ENCODE results near the gene SLIT3. TPM values are rescaled to one million over a fixed set of nuclear protein-coding genes. Genes with fewer than 3 reads are reported as not detected.

SLIT3 gene
- total RNA-seq, 4 donors from 2014 or later, result 0.72 to 37.4 (median 5.3) TPM

DNA sequence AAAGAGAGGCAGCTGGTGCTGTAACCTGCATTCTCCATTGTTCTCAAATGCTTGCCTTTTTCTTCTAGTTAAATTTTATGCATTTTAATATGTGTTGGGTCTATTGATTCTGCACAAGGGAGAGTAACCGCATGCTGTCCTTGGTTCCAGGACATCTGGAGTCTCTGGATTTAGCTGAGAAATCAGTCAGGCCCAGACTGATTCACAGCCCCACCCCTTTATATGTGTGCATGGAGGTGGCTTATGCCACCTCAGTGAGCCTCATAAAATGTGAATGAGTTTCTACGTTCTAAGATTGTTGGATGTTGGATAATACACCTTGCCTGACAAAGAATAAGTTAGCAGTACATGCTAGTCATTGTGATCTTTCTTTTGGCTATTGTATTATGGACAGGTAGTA, 611.7 kb downstream of the SLIT3 start:
- H3K9me3 ChIP-seq, result no peaks in the 10 kb centered on the region
- no peaks in the 10 kb centered on the region for H3K4me1 ChIP-seq
- H3K36me3 ChIP-seq, result peaks cover 0 to 6% (median 0%) of the 10 kb centered on the region in 3 donors
- 84 to 96% methylated on average over 2 of the region's 2 CpGs for WGBS, 2 donors
- H3K4me3 ChIP-seq, result no peak overlapping the region
- no peak for DNase-seq
- intact Hi-C loops (cut with DNase I), result no loop called here
- H3K27me3 ChIP-seq, result peaks cover 0 to 36% (median 0%) of the 10 kb centered on the region in 4 donors
- TF ChIP-seq POLR2A (IDR thresholded peaks at IDR 0.05) (no peak), CTCF (IDR thresholded peaks at IDR 0.05) (no peak)
- no peak overlapping the region for H3K27ac ChIP-seq

DNA sequence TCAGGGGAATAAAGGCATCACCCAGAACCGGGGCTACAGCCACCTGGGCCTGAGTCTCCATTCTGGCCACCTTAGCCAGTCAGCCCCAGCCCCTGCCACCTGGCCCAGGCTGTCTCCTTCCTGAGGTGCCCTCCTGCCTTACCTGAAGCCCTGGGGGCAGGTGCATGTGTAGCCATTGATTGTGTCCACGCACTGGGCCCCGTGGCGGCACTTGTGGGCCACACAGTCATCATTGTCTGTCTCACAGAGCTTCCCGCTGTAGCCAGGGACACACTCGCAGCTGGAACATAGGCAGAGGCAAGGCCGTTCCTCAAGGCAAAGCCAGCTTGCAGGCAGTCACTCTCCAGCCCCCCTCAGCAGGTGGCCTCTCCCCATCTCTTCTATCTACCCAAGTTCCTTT, 614.1 kb downstream of the SLIT3 start:
- Histone ChIP-seq H3K27ac (no peak overlapping the region), H3K4me1 (peaks cover 0 to 9% (median 0%) of the 10 kb centered on the region in 3 donors), H3K4me3 (no peak overlapping the region), H3K9me3 (no peaks in the 10 kb centered on the region), H3K36me3 (peaks cover 0 to 6% (median 0%) of the 10 kb centered on the region in 3 donors), H3K27me3 (peaks cover 0 to 14% (median 0%) of the 10 kb centered on the region in 4 donors)
- DNase-seq, result no peak
- TF ChIP-seq POLR2A (IDR thresholded peaks at IDR 0.05), result no peak
- TF ChIP-seq CTCF (IDR thresholded peaks at IDR 0.05), result no peak
- intact Hi-C loops (cut with DNase I), result no loop called here
- 98 to 100% methylated on average over 2 to 5 of the region's 7 CpGs for WGBS, 2 donors

- Histone ChIP-seq H3K27ac (no peak overlapping the region), H3K36me3 (peaks cover 0 to 6% (median 0%) of the 10 kb centered on the region in 3 donors), H3K4me3 (no peak overlapping the region), H3K4me1 (peaks cover 0 to 17% (median 0%) of the 10 kb centered on the region in 3 donors), H3K9me3 (no peaks in the 10 kb centered on the region), H3K27me3 (peaks cover 0 to 7% (median 0%) of the 10 kb centered on the region in 4 donors)
- WGBS, 2 donors, result 91% methylated on average over 8 of the region's 13 CpGs; no CpG with 5 or more reads in 1 of the 2 donors
- TF ChIP-seq CTCF (IDR thresholded peaks at IDR 0.05), result no peak
- TF ChIP-seq POLR2A (IDR thresholded peaks at IDR 0.05), result no peak
- intact Hi-C loops (cut with DNase I), result no loop called here
- DNase-seq, result no peak
Observed at GRCh38 chr5:168685566-168685965, 615.4 kb downstream of the SLIT3 start.

DNA sequence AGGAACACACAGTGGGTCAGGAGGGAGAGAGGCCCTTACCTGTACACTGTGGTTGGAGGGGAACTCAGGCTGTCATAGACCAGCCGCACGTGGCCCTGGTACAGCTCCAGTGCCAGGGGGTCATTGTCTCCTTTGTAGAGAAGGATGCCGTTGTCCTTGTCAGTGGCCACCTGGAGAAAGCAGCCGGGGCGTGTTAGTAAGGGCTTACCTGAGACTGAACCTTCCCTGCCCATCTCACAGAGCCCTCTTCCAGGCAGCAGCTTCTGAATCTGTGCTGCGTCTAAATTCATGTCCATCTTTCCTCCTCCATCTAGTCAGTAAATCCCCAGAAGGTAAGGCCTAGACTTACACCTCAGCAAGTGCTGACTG, 617.0 kb downstream of the SLIT3 start:
- no peak for TF ChIP-seq CTCF (IDR thresholded peaks at IDR 0.05)
- TF ChIP-seq POLR2A (IDR thresholded peaks at IDR 0.05), result no peak
- H3K4me1 ChIP-seq, result peaks cover 0 to 22% (median 0%) of the 10 kb centered on the region in 3 donors
- no peak overlapping the region for H3K4me3 ChIP-seq
- DNase-seq, result no peak
- H3K36me3 ChIP-seq, result peaks cover 0 to 6% (median 0%) of the 10 kb centered on the region in 3 donors
- H3K9me3 ChIP-seq, result no peaks in the 10 kb centered on the region
- no peak overlapping the region for H3K27ac ChIP-seq
- H3K27me3 ChIP-seq, result peaks cover 0 to 7% (median 0%) of the 10 kb centered on the region in 4 donors
- intact Hi-C loops (cut with DNase I), result no loop called here
- 96 to 98% methylated on average over 3 to 5 of the region's 6 CpGs for WGBS, 2 donors

GRCh38 chr5:168683247-168683926, 617.6 kb downstream of the SLIT3 start:
- H3K27me3 ChIP-seq, result peaks cover 0 to 7% (median 0%) of the 10 kb centered on the region in 4 donors
- intact Hi-C loops (cut with DNase I), result no loop called here
- peaks cover 0 to 22% (median 0%) of the 10 kb centered on the region in 3 donors for H3K4me1 ChIP-seq
- no peaks in the 10 kb centered on the region for H3K9me3 ChIP-seq
- 49 to 62% methylated on average over 8 to 10 of the region's 15 CpGs for whole genome bisulfite sequencing, 2 donors
- H3K27ac ChIP-seq, result no peak overlapping the region
- no peak for TF ChIP-seq CTCF (IDR thresholded peaks at IDR 0.05)
- TF ChIP-seq POLR2A (IDR thresholded peaks at IDR 0.05), result no peak
- H3K36me3 ChIP-seq, result peaks cover 0 to 6% (median 0%) of the 10 kb centered on the region in 3 donors
- no peak for DNase-seq
- no peak overlapping the region for H3K4me3 ChIP-seq
